PC-9 (cell line): ENCODE results near the gene METTL8. TPM values are rescaled to one million over a fixed set of nuclear protein-coding genes. Genes with fewer than 3 reads are reported as not detected.

ENCODE experiments used
- BruUV-seq: library from RNA; stranded (reverse); fragments of 400-500 nt; replicated peaks from 2 replicates; lab custom pipeline; 2021; lab: Mats Ljungman, UMichigan
- CTCF ChIA-PET: fragments of 300-600 bp; sonication (Branson Sonifier 250); formaldehyde crosslinking; loops from one replicate; lab custom pipeline; 2022; ENCODE audit warnings: antibody characterized with exemption; lab: Charles Lee
- POLR2A ChIA-PET: fragments of 300-600 bp; sonication (Branson Sonifier 250); formaldehyde crosslinking; loops from one replicate; lab custom pipeline; 2022; ENCODE audit warnings: antibody characterized with exemption; ENCODE audit not compliant: unreplicated experiment; lab: Charles Lee
- DNase-seq, 2 experiments: peaks; one replicate each; pipeline versions ENCODE4 v3.0.0 to v3.0.0-alpha.2; 2015 to 2022; ENCODE audit warnings: mixed read lengths in 1 of 2
- H2AFZ ChIP-seq: fragments of 200-600 bp; sonication (generic); 2 replicates; pipeline ENCODE4 v1.8.1; 2017; ENCODE audit warnings: antibody characterized with exemption
- H3F3A ChIP-seq: fragments of 200-600 bp; sonication (generic); 2 replicates; pipeline ENCODE4 v1.8.1; 2017; ENCODE audit warnings: antibody characterized with exemption, mild to moderate bottlenecking, low read depth; ENCODE audit not compliant: insufficient read depth
- H3K27ac ChIP-seq: fragments of 200-600 bp; sonication (generic); 2 replicates; pipeline ENCODE4 v1.6.1; 2016; ENCODE audit warnings: mixed run types
- H3K27me3 ChIP-seq: fragments of 200-600 bp; sonication (generic); 2 replicates; pipeline ENCODE4 v1.6.1; 2016; ENCODE audit warnings: low read depth, mixed run types; ENCODE audit not compliant: insufficient read depth
- H3K36me3 ChIP-seq: fragments of 200-600 bp; sonication (generic); 2 replicates; pipeline ENCODE4 v1.6.1; 2016; ENCODE audit warnings: low read depth, mixed run types
- H3K4me1 ChIP-seq: fragments of 200-600 bp; sonication (generic); replicated peaks from 2 replicates; pipeline ENCODE4 v1.6.1; 2016; ENCODE audit warnings: mixed run types; ENCODE audit not compliant: insufficient read depth
- H3K4me2 ChIP-seq: fragments of 200-600 bp; sonication (generic); 2 replicates; pipeline ENCODE4 v1.6.1; 2017; ENCODE audit warnings: mixed run types
- H3K4me3 ChIP-seq: fragments of 200-600 bp; sonication (generic); 2 replicates; pipeline ENCODE4 v1.6.1; 2016; ENCODE audit warnings: mixed run types
- H3K79me2 ChIP-seq: fragments of 200-600 bp; sonication (generic); 2 replicates; pipeline ENCODE4 v1.6.1; 2017; ENCODE audit warnings: low read depth, mixed run types
- H3K9me2 ChIP-seq: fragments of 200-600 bp; sonication (generic); 2 replicates; pipeline ENCODE4 v1.8.1; 2017; ENCODE audit warnings: mild to moderate bottlenecking; ENCODE audit not compliant: insufficient read depth
- H3K9me3 ChIP-seq: fragments of 200-600 bp; sonication (generic); 2 replicates; pipeline ENCODE4 v1.8.1; 2016; ENCODE audit warnings: low read depth; ENCODE audit not compliant: insufficient read depth
- H4K20me1 ChIP-seq: fragments of 200-600 bp; sonication (generic); 2 replicates; pipeline ENCODE4 v1.8.1; 2017; ENCODE audit not compliant: insufficient read depth
- EZH2 ChIP-seq: fragments of 200-600 bp; sonication (generic); IDR thresholded peaks from 2 replicates; pipeline ENCODE4 v1.8.0; 2017; ENCODE audit warnings: antibody characterized with exemption, low read depth
- intact Hi-C: fragments of 100-400 bp; cut with micrococcal nuclease; formaldehyde crosslinking; loops from one replicate; pipeline ENCODE4 v1.10.0; 2022; ENCODE audit not compliant: unreplicated experiment
- total RNA-seq: library from RNA; stranded (reverse); gene quantifications from 2 replicates; pipeline ENCODE4 v1.2.3, GENCODE V29; 2021
- TF ChIP-seq, protein P1 (sequence below): fragments of 200-600 bp; sonication (generic); conservative IDR thresholded peaks from 2 replicates; pipeline ENCODE4 v1.6.1; 2017; ENCODE audit warnings: mixed run types, antibody characterized with exemption, mild to moderate bottlenecking, moderate library complexity

The METTL8 gene
- total RNA-seq, 1 experiment from 2014 or later, result 21.8 TPM

DNA sequence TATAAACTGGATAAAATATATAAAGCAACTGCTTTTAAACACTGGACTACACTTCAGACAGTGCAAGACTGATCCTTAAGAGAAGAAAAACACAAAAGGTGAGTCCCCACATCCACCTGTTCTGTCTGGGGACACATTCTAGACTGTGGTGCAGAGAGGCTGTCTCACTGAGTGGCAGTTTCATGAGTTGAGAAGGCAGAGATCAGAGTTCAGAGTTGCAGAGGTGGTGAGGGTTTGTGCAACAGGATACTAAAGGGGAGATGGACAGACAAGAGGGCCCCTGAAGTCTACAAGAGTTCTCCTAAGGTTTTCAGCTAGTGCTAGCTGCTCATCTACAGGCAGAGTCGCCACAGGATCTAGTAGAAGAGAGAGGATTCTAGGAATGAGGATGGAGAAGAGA is 68.0 kb downstream of the METTL8 start:
- H3K36me3 ChIP-seq, result 0 out of 2 replicates have a peak, but pooled peaks cover 4% of the 10 kb centered on the region
- TF ChIP-seq, protein P1, sequence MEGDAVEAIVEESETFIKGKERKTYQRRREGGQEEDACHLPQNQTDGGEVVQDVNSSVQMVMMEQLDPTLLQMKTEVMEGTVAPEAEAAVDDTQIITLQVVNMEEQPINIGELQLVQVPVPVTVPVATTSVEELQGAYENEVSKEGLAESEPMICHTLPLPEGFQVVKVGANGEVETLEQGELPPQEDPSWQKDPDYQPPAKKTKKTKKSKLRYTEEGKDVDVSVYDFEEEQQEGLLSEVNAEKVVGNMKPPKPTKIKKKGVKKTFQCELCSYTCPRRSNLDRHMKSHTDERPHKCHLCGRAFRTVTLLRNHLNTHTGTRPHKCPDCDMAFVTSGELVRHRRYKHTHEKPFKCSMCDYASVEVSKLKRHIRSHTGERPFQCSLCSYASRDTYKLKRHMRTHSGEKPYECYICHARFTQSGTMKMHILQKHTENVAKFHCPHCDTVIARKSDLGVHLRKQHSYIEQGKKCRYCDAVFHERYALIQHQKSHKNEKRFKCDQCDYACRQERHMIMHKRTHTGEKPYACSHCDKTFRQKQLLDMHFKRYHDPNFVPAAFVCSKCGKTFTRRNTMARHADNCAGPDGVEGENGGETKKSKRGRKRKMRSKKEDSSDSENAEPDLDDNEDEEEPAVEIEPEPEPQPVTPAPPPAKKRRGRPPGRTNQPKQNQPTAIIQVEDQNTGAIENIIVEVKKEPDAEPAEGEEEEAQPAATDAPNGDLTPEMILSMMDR, result no peak
- TF ChIP-seq EZH2, result no peak
- no peak overlapping the region for H3K27ac ChIP-seq
- no peaks in the 10 kb centered on the region for H4K20me1 ChIP-seq
- no peaks in the 10 kb centered on the region for H3K4me1 ChIP-seq
- no peak overlapping the region for H2AFZ ChIP-seq
- no peaks in the 10 kb centered on the region for H3F3A ChIP-seq
- ChIA-PET POLR2A (interaction anchor here (0.6 kb wide), 1 partner anchor 231 kb away, joined by 15 read pairs; no protein-coding TSS in a partner anchor), CTCF (no interaction called here)
- H3K4me2 ChIP-seq, result no peak overlapping the region
- no peaks in the 10 kb centered on the region for H3K27me3 ChIP-seq
- intact Hi-C loops, result no loop called here
- no peaks in the 10 kb centered on the region for H3K79me2 ChIP-seq
- H3K4me3 ChIP-seq, result no peak overlapping the region
- no peaks in the 10 kb centered on the region for H3K9me2 ChIP-seq
- BruUV-seq, result no TSS peak
- H3K9me3 ChIP-seq, result peaks cover 8% of the 10 kb centered on the region; the same call in 1 of the 2 replicates
- DNase-seq, result no peak

DNA sequence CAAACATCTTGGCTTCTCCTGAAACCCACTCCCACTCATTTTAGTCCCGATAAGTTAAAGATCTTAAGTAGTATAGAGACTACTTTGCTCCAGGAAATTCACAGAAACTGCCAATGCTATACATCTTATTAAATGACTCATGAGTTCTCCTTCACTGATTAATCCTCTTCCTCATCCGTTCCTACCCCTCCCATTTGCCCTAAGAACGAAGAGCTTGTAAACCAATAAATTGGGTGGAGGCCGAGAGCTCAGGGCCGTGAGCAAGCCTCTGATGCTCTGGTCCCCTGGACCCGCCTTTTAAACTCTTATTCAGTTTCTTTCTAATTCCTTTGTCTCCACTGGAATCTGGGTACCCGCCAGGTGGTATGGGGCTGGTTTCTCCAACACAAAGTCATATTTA is 68.6 kb downstream of the METTL8 start:
- Histone ChIP-seq H4K20me1 (no peaks in the 10 kb centered on the region), H3K27ac (no peak overlapping the region), H3K9me3 (peaks cover 8% of the 10 kb centered on the region; the same call in 1 of the 2 replicates), H3K9me2 (no peaks in the 10 kb centered on the region), H2AFZ (no peak overlapping the region), H3K36me3 (0 out of 2 replicates have a peak, but pooled peaks cover 4% of the 10 kb centered on the region), H3F3A (no peaks in the 10 kb centered on the region), H3K4me3 (no peak overlapping the region), H3K4me1 (no peaks in the 10 kb centered on the region), H3K79me2 (no peaks in the 10 kb centered on the region), H3K27me3 (no peaks in the 10 kb centered on the region), H3K4me2 (no peak overlapping the region)
- POLR2A ChIA-PET, result interaction anchor here (0.6 kb wide), 1 partner anchor 230 kb away, joined by 15 read pairs; no protein-coding TSS in a partner anchor
- CTCF ChIA-PET, result no interaction called here
- TF ChIP-seq, protein P1, result no peak
- TF ChIP-seq EZH2, result no peak
- no peak for DNase-seq
- BruUV-seq, result no TSS peak
- intact Hi-C loops, result no loop called here

DNA sequence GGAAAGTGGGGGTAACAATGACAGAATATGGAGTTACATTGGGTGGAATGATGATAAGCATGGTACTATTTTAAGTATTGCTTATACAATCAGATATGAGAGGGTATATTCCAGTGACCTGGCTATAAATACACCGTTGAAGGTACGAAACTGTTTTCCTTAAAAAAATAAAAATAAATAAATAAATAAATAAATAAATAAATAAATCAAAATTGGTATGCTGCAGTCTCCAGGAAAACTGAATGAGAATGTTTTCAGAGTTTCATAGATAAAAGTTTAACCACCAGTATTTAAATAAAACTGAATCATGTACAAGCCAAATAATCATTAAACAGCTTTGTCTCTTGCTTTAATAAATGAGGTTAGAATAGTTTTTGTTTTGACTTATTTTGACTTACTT is 71.4 kb downstream of the METTL8 start:
- H4K20me1 ChIP-seq, result no peaks in the 10 kb centered on the region
- no peaks in the 10 kb centered on the region for H3K4me1 ChIP-seq
- H3K9me3 ChIP-seq, result peaks cover 8% of the 10 kb centered on the region; the same call in 1 of the 2 replicates
- POLR2A ChIA-PET, result no interaction called here
- no peaks in the 10 kb centered on the region for H3F3A ChIP-seq
- no peaks in the 10 kb centered on the region; the same call in 1 of the 2 replicates for H3K9me2 ChIP-seq
- no peaks in the 10 kb centered on the region for H3K79me2 ChIP-seq
- DNase-seq, result no peak
- H3K4me3 ChIP-seq, result no peak overlapping the region
- intact Hi-C loops, result no loop called here
- H3K27ac ChIP-seq, result no peak overlapping the region
- H3K27me3 ChIP-seq, result no peaks in the 10 kb centered on the region
- 0 out of 2 replicates have a peak, but pooled peaks cover 4% of the 10 kb centered on the region for H3K36me3 ChIP-seq
- H2AFZ ChIP-seq, result no peak overlapping the region
- TF ChIP-seq, protein P1, result no peak
- no peak for TF ChIP-seq EZH2
- BruUV-seq, result no TSS peak
- H3K4me2 ChIP-seq, result no peak overlapping the region
- CTCF ChIA-PET, result interaction anchor here (0.5 kb wide), 1 partner anchor 211 kb away, joined by 8 read pairs; no protein-coding TSS in a partner anchor
